Measurements from ENCODE around the gene GCNT1. TPM values are rescaled to one million over a fixed set of nuclear protein-coding genes. Genes with fewer than 3 reads are reported as not detected.
"Not testable (repeated sequence)": the region's sequence is repeated elsewhere in the genome, so short reads cannot be mapped to it uniquely, and the experiment has no call there.

GCNT1 gene
- total RNA-seq, 4 donors from 2014 or later, result 5.7 to 45.2 (median 18.0) TPM

- ATAC-seq (ENCODE audit: low FRiP score) (no peak), DNase-seq (ENCODE audit: low spot score) (no peak)
- no peak for TF ChIP-seq CTCF (IDR thresholded peaks at IDR 0.05)
Observed at GRCh38 chr9:76433406-76433805, 25.6 kb upstream of the GCNT1 start.

GRCh38 chr9:76433836-76434235 lies 25.1 kb upstream of the GCNT1 start:
- no peak for TF ChIP-seq CTCF (IDR thresholded peaks at IDR 0.05)
- no peak for DNase-seq (ENCODE audit: low spot score)
- no peak for ATAC-seq (ENCODE audit: low FRiP score)

GRCh38 chr9:76434897-76435296 lies 24.1 kb upstream of the GCNT1 start:
- not testable (repeated sequence) for ATAC-seq (ENCODE audit: low FRiP score); DNase-seq (ENCODE audit: low spot score)

- DNase-seq (ENCODE audit: low spot score); ATAC-seq (ENCODE audit: low FRiP score): not testable (repeated sequence)
Observed at GRCh38 chr9:76437017-76437699, 21.8 kb upstream of the GCNT1 start.

GRCh38 chr9:76438841-76439588 lies 20.0 kb upstream of the GCNT1 start:
- ATAC-seq (ENCODE audit: low FRiP score), result no peak
- DNase-seq (ENCODE audit: low spot score), result no peak
- no peak for TF ChIP-seq CTCF (IDR thresholded peaks at IDR 0.05)

- ATAC-seq (ENCODE audit: low FRiP score) (no peak), DNase-seq (ENCODE audit: low spot score) (no peak)
- TF ChIP-seq CTCF (IDR thresholded peaks at IDR 0.05), result no peak
Observed at GRCh38 chr9:76441551-76442322, 17.2 kb upstream of the GCNT1 start.

GRCh38 chr9:76443887-76444286 lies 15.1 kb upstream of the GCNT1 start:
- TF ChIP-seq CTCF (IDR thresholded peaks at IDR 0.05), result no peak
- ATAC-seq (ENCODE audit: low FRiP score) (no peak), DNase-seq (ENCODE audit: low spot score) (no peak)

Data from omental fat pad (tissue), 4 donors.